GM18909 (cell line): Measurements from ENCODE around the gene MYH7B.
A peak's percentile ranks its signal among the peaks of the same experiment; 100 is the strongest.

Experiments used
- ATAC-seq: cut with Tn5 transposase; IDR thresholded peaks from one replicate; pipeline ENCODE4 v1.9.1; 2021; ENCODE audit warnings: mild to moderate bottlenecking; ENCODE audit not compliant: unreplicated experiment, poor library complexity

Gene MYH7B

GRCh38 chr20:34955231-34956040, at the start of gene MYH7B, which contains the start of gene GSS:
TSS of gene MYH7B (plus strand) at chr20:34955868. CDS start at chr20:34978006, 22,138 bp downstream.
TSS of gene GSS (minus strand) at chr20:34955806. CDS start at chr20:34951852, 3,954 bp downstream.
- peak; percentile 92 for ATAC-seq

DNA sequence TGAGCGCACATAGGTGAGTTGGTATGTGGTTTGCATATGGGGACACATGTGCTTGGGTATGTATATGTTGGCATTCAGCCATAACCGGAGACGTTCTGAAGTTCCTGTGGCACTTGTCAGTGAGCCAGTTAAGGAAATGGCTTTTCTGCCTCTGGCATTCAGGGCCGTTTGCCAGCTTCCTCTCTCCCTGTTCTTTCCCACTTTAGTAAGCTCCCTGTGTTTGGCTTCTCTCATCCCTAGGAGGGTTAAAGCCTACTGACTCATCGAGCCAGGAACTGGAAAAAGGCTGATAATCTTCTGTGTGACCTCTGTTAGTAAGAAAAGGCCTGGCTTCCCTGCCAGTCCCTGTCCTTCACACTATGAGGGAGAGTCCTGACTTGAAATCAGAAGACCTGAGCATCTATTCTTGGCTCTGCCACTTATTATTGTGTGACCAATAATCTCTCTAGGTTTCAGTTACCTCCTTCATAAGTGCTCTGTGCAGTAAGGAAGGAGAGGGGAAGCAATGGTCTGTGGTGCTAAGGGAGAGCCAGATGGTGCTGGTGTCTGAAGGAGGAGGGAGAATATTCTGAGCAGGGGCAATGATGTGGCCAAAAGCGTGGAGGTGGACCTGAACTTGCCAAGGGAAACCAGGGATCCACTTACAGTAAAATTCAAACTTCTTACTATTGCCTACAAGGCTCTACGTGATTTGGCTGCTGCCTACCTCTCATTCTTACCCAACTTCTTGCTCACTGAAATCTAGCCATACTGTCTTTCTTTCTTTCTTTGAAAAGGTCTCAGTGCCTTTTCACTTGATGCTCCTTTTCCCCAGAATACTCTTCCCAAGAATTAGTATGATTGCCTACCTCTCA, 47.8 kb upstream of the MYH7B start:
- no peak for ATAC-seq

DNA sequence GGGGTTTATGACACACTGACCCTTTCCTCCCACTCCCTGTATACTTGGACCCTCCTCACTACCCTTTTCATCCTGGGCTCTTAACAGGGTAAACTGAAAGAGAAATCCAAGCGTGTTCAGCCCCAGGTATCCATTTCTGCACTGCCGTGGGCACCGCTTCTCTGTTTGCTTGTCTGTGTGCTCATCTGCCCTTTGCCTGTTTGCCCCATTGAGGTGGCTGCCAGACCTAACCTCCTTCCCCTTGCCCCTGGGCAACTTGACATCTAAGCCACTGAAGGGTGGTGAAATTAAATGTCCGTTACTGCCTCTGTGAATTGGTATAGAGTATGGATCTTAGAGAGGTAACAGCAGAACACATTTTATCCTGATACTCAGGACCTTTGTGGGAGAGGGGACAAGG, 40.5 kb upstream of the MYH7B start:
- ATAC-seq: no peak

DNA sequence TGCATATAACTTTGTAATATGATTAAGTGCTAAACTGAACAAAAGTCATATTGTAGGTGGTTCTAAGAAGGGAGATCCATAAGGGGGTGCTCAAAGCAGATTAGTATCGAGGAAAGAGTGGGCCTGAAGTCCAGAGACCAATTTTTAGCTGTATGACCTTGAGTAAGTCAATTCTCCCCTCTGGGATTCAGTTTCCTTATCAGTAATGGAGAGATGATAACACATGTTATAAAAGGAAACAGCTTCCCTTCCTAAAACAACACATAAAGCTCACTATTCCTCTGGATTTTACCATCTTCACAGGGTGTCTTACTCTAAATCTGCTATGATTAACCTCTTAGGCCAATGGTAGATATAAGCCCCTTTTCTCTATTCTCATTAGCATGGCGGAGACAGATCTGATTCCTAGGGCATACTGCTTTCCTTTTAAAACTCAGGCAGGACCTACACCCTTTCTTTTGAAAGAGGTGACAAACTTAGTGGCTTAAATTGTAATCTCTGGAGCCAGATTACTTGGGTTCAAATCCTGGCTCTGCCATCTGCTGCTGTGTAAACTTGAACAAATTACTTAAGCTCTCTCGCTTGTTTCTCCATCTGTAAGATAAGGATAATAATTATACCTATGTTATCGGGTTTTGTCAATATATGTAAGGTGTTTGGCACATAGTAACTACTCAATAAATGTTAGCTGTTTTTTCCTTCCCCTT, 39.8 kb upstream of the MYH7B start:
- ATAC-seq: no peak

DNA sequence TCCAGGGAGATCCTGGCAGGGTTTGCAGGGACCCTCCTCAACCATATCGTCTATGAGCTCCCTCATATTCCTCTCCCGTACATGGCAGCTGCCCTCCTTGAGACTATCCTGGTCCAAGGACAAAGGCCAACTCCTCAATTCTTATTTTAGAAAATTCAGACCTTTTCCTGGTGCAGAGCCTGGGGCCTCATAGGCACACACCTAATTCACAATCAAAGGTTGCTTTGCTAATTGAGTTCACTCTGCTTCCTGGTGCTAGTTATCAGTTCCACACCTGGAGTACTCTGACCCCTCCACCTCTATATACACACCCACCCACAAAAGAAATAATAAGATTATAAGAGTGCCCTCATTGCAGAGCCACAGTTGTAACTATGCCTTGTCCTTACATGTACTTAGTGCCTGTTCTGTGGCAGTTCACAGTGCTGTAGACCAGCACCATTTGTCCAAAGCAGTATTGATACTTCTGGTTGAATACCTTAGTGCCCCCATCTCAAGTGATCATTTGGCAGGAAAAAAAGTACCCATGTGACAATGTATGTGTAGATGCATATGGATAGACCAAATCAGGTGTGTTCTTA, 38.8 kb upstream of the MYH7B start:
- ATAC-seq: no peak

DNA sequence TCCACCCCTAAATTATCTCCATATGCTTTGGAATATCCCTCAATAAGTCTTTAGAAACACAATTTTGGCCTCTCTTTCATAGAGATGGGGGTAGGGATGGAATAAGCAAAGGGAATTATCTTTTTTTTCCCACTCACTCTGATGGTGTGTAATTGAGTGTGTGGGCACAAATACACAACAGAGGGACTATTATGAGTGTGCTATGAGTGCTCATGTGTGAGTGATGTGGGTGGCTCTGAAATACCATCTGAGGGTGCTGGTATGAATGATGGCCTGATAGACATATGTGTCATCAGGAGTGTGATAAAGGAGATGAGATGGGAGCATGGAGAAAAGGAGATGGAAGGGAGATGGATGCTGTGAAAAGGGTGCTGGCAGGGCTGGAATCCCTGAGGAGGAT, 35.6 kb upstream of the MYH7B start:
- ATAC-seq: no peak

DNA sequence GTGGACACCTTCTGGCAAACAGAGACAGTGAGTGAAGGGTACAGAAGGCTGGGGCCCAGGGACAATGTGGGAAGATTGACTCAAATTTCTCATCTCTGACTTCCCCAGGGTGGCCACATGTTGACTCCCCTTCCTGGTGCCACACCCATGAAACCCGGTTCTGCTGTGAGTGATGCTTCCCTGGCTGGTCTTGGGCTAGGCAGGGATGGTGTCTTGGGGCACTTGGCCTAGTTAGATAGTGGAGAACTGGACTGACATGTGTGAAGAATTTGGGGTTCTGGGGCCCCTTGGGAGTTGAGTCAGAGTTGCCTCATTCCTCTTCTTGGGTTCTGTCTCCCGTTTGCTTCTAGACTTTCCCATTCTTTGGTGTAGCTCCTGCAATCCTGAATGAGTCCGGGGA, 34.2 kb upstream of the MYH7B start:
- no peak for ATAC-seq

GRCh38 chr20:34922654-34923381, 32.9 kb upstream of the MYH7B start:
- no peak for ATAC-seq

DNA sequence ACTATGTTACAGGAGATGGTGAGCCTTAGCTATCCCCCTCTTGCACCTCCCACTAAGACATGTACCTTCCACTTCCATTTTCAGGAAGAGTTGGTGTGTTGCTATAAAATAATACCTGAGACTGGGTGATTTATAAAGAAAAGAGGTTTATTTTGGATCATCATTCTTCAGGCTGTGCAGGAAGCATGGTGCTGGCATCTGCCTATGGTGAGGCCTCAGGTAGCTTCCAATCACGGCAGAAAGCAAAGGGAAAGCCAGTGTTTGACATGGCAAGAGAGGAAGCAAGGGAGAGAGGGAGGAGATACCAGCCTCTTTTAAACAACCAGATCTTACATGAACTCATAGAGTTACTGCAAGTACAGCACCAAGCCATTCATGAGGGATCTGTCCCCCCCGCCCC, 32.3 kb upstream of the MYH7B start:
- no peak for ATAC-seq

- no peak for ATAC-seq
Measured at GRCh38 chr20:34925341-34925740, 30.3 kb upstream of the MYH7B start.

- no peak for ATAC-seq
Measured at GRCh38 chr20:34925981-34926380, 29.7 kb upstream of the MYH7B start.

- ATAC-seq: no peak
Measured at GRCh38 chr20:34926581-34926980, 29.1 kb upstream of the MYH7B start.

- ATAC-seq: no peak
Measured at GRCh38 chr20:34927736-34928135, 27.9 kb upstream of the MYH7B start.

DNA sequence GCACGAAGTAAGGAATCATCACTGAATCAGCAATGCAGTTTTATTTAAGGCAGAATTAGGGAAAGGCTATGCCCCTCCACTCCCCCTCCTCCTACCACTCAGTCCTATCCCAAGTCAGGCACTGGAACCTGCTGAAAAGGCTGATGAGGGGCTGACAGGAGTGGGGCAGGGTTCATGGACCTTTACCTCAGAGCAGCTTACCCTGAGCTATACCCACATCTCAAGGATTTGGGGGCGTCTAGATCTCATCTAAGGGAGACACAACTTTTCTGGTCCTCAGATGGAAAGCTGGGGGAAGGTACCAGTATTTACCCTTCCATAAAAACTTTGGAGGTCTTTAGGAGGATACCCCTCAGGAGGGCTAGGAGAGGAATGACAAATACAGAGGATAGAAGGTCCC, 27.3 kb upstream of the MYH7B start:
- ATAC-seq: no peak

- no peak for ATAC-seq
Measured at GRCh38 chr20:34931771-34932170, 23.9 kb upstream of the MYH7B start.

DNA sequence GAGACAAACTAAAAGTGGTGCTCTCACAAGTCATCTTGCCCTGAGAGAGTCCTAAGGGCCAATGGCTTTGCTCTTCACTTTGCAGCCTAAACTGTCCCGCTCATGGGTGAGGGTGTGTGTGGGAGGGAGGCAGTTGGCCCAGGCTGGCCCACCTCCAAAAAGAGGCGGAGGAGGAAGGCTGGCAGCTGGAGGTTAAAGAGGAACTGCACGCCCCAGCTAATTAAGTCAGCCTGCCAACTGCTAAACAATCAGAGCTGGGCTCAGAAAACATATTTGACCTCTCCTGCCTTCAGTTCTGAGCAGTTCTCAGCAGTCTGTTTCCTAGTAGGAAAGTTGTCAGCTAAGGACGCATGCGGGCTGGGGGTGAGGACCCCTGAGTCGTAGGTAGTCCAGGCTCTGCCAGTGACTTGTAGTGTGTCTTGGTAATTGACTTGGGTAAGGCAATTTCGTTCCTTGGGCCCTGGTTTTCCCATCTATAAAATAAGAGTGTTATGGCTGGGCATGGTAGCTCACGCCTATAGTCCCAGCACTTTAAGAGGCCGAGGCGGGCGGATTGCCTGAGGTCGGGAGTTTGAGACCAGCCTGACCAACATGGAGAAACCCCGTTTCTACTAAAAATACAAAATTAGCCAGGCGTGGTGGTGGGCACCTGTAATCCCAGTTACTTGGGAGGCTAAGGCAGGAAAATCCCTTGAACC, 17.1 kb upstream of the MYH7B start:
- ATAC-seq: no peak

GRCh38 chr20:34940081-34940481, 15.6 kb upstream of the MYH7B start:
- ATAC-seq: no peak

- no peak for ATAC-seq
Measured at GRCh38 chr20:34941226-34941625, 14.4 kb upstream of the MYH7B start.

DNA sequence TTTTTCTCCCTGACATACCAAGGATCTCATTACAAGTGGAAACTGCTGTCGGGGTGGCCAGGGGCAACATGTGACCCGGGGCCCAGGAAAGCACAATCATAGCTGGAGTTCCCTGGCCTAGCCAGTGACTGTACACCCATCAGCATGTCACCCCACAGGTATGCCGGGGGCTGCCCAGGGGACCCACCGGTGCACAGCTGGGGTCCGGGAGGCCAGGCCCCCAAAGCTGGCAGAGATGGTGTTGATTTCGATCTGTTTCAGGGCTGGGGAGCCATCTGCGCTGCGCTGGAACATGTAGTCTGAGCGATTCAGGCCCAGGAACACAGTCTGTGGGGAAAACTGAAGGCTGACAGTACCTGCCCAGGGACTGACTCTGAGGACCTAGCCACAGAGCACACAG, 13.4 kb upstream of the MYH7B start:
- no peak for ATAC-seq
